Medulla oblongata (tissue), 1 donor: Measurements from ENCODE around the gene MAGOH.

Source experiments
- DNase-seq: peaks from one replicate; pipeline ENCODE4 v3.0.0-alpha.2; 2015; ENCODE audit errors: extremely low spot score

Gene MAGOH

DNA sequence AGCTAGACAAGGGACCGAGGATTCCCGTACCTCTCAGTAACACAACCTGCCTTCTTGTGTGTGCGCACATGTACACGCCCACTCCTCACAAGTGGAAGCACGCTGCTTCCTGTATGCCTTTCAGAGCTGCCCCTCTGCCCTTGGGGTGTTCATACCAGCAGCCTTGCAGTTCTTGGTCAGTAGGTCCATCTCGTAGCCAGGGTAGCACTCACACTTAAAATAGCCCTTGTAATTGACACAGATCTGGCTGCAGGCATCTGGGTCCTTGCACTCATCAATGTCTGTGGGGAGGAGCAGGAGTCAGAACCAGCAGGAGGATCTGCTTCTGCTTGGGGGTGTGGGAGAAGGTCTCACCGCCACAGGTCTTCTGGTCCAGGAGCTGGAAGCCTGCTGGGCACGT is 32.6 kb upstream of the MAGOH start:
- no peak for DNase-seq

DNA sequence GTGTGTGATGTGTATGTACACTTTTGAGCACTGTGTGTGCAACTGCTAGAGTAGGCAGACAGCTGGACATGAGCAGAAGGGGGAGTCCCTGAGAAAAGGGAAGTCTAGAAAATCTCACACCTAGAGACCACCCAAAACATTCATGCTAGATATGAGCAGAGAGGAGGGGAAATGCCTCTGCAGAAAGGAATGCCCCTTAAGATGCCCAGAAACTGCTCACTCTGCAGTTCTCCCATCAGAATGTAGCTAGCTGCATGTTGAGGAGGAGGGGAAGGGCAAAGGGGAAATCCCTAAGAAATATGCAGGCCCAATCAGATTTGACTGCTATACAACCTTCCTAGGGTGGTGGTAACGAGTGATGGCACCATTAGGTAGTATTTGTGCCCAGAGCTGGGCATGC is 31.8 kb upstream of the MAGOH start:
- no peak for DNase-seq

DNA sequence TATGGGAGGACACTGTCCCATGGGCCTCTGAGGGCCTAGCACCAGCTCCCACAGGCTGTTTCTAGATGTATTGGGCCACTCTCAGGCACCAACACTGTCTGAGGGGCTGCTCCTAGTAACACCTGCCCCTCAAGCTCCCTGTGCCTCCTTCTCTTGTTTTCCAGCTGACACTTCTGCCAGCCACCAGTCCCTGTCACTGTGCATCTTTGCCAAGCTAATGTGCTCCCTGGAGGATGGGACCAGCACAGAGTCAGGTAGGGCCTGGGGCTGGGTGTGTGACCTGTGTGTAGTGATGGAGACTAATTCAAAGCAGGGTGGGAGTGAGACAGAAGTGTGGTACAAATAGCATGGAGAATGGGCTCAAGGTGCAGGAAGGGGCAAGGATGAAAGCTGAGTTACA is 29.4 kb upstream of the MAGOH start:
- DNase-seq = no peak

DNA sequence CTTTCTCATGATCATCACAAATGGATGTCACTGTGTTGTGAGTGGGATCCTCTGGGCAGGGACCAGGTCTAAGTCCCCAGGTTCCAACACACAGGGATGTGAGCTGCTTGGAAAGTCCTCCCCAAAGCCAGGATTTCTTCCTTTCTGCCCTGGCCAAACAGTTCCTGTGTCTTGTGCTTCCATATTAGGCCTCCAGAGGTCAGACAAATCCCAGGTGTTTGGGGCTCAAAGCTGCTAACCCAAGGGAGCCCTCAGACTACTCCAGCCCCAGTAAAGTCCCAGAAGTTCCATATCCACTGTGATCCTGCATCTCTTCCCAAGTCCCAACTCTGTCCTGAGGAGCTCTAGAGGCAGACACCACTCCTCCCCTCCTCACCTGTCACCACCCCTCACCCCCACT is 27.7 kb upstream of the MAGOH start:
- DNase-seq = no peak

DNA sequence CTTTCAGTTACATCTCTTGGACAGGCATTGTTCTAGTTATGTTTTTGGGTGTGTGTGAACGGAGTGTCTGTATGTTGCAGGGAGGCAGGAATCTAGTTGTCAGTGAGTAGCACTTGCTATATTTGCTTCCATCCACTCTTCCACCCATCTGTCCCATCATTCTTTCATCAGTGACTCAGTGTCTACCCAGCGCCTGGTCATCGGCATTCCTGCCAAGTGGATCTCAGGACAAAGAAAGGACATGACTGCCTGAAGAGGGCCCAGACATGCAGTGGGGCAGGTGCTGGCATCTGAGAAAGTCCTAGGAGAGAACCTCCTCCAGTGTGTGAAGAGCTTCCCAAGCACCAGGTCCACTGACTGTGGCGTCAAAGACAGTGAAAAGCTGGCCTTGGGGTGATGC is 27.3 kb upstream of the MAGOH start:
- DNase-seq = no peak

DNA sequence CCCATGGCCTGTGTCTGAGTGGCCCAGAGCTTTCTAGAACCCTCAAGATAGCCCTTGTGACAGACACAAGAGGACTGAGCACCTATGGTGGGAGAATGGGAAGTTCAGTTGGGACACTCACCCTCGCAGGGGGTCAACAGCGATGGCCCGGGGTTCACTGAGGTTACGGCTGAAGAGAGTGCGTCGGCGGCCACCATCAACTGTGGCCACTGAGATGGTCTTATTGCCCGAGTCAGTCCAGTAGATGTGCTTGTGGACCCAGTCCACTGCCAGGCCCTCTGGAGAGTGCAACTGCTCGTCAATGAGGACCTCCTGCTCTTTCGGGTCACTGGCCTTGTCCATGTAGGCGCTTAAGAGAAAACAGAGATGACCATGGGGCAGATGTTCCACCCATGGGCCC is 25.7 kb upstream of the MAGOH start:
- no peak for DNase-seq

DNA sequence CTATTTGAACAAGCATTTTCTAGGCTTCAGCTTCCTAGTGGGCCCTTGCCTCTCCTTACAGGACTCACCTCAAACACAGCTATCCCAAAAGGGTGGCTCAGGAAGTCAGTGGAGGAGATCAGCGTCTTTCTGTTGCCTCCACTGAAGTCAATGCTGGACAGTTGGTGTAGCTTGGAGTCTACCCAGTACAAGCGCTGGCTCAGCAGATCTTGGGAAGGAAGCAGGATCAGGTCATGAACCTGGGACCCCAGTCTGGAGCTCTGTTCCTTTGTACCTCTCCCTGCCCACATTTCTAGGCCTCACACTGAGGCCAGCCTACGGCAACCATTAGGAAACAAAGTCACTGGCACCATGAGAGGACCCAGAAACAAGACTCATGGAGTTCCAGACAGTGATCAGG is 23.7 kb upstream of the MAGOH start:
- DNase-seq = no peak

DNA sequence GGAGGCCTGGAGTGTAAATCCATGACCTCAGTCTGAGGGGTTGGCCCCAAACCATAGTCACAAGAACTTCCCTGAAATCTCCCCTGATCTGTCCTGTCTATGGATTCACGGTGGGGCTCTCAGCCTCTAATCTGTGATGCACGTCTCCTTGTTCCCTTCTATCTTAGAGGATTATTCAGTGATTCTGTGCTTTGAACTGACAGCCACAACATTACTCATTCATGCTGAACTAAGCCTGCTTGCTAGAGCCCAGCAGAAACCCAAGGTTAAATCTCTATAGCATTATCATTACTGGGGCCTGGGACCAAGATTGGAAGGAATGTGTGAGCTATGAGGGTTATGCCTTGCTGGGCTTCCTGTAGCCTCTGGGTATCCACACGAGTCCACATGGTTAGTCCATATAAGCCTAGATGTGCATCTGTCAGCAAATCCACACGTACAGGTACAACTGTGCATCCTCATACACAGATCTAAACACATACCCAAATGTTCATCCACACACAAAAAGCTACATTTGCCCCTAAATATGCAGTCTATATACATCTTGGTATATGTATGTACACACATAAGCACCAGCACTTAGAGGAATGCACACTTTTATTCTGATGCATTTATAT is 22.4 kb upstream of the MAGOH start:
- no peak for DNase-seq

DNA sequence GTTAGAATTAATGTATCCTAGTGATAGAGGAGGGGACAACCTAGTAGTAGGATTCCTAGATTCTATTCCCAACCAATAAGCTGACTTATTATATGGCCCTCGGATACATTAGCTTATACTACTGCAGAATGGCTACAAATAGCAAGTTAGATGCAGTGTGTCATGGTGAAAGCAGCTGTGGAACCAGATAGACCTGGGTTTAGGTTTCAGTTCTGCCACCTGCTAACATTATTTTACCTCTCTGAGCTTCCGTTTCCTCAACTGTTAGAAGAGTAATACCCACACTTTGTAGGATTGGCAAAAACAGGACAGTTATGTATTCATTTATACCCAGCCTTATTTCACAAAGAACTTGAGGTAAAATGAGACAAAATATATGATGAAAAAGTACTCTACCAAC is 21.6 kb upstream of the MAGOH start:
- no peak for DNase-seq

DNA sequence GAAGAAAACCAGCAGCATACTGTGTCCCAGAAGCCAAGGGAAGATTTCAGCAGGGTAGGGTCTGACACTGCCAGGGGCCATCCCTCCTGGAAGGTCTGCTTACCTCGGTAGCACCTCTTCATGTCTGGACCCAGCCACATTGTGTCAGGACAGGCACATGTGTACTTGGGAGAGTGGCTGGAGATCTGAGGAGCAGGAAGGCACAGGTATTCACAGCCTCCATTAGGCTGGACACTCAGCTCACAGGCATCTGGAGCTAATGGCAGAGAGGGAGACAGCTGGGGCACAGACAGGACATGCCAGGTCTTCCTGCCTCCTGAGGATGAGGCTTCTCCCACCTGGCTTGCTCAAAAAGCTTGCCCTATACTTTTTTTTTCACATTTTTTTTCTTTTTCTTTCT is 19.9 kb upstream of the MAGOH start:
- no peak for DNase-seq

DNA sequence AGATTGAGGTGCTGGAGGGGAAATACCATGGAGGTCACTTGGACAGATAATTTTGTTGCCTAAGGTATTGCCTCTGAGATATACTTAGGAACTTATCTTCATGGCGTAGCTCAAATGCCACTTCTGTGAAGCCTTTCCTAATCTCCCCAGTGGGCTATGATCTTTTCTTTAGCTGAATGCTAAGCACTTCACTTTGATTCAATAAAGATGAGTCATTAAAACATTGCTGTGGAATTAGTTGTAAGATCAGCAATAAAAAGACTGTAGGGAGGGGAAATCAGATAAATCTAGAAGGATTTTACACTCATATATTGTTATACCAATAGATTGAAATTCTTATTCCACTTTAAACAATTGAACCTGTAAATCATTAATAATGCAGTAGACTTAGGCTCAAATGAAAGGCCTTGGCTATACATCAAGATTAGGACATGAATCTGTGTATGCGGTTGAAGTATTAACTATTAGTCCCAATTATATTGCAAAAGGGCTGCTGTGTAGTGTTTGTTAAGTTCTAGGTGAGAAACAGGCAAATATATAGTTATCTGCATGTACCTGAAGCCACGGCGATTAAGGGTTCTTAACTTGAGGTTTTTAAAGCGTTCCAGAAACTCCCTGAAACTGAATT is 19.2 kb upstream of the MAGOH start:
- no peak for DNase-seq

DNA sequence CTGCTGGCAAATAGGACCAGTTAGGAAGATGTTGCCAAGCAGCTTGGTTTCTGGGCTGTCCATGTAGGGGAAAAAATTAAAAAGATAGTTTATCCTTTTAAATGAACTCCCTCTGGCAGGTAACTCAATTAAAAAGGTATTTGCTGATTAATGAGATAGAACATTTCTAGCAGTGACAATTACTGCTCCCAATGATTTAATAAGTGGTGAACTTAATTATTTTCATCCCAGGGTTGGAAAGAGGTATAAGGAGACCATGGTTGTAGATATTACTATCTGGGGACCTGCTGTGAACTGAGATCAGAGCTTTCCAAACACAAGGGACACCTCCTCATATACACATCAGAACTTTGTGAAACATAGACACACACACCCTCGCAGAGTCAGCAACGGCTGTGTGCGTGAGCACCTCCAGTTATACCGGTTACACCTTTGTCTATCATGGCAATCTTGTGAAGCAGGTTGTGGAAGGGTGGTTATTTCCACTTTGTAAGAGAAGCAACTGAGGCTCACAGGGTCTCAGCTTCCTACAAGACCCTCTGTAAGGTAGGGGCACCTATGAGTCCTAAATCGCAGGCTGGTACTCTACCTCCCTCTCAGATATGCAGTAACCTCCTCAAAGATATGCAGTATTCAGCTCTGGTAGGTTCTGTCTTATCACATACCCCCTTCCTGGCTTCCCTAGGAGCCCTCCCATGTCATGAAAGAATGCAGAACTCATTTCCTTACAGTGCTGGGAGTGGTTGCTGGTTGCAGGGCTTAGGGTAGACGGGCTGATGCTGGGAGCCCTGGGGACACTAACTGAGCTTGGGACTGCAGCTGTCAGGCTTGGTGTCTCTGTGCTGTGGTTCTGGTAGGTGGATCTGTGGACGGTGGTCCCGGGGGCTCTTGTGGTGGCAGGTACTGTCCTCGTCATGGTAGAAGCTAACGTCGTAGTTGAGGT is 18.5 kb upstream of the MAGOH start:
- no peak for DNase-seq

DNA sequence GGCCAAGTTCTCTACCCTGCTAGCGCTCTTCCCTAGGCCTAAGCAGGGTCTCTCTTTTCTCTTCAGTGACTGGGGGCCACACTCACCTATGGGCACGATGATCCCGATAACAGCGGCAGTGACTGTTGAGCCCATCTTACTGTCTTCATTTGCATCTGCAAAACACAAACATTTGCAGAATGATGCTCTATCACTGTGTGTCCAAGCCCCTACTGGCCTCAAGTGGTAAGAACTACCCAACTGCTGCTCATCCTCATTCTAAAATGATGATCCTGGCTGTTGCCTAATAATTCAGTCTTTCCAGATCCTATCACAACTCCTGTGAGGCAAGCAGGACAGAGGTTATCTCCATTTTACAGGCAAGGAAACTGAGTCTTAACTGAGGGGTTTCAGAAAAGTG is 16.7 kb upstream of the MAGOH start:
- no peak for DNase-seq

DNA sequence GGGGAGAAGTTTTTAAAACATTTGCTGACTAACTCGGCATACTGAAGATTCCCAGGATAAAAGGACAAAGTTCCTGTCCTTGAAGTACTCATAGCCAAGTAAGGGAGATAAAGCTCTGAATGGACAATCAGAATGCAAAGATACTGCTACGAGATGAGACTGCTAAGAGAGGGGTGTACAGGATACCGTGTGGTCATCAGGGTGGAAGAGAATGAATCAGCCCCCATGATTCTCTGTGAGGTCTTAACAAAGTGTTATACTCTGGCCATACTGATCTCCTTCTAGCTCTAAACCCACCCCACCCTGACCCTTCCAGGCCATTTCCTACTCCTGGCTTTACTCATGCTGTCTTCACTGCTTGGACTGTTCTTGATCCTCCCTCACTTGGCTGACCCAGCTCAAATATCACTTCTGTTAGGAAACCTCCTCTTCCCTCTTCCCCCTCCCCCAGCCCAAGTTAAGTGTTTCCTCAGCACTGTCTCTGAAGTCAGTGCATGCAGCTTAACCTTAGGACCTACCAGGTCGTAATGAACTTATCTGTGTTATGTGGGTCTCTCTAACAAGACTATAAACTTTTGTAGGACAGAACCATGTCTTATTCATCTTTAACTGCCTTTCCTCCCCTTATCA is 15.8 kb upstream of the MAGOH start:
- no peak for DNase-seq

DNA sequence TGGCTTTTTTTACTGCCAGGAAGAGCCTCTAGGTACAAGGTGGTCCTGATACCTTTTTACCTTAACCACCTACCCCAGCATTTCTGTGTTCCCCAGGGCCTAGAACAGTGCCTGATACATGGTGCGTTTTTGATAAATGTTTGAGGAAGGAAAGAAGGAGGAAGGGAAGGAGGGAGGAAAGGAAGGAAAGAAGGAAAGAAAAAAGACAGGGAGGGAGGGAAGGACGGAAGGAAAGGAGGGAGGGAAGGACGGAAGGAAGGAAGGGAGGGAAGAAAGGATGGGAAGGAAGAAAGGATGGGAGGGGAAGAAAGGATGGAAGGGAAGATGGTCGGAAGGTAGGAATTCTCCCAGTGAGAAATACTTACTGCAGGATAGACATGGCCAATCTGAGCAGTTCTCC is 12.0 kb upstream of the MAGOH start:
- DNase-seq = no peak

DNA sequence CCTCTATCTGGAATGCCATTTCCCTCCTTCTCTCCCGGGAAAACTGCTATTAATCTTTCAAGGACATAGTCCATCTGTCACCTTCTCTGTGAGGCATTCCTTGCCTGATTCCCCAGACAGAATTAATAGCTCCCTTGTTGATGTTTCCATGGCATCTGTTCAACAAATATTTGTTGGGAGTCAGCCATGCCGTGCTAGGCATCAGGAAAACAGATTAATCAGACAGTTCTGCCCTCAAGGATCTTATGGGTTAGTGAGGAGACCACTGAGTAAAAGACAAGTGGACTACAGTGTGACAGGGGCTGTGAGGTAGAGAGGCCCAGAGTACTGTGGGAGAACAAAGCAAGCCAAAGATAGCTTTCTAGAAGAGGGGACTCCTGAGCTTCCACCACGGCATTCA is 11.4 kb upstream of the MAGOH start:
- DNase-seq = no peak

DNA sequence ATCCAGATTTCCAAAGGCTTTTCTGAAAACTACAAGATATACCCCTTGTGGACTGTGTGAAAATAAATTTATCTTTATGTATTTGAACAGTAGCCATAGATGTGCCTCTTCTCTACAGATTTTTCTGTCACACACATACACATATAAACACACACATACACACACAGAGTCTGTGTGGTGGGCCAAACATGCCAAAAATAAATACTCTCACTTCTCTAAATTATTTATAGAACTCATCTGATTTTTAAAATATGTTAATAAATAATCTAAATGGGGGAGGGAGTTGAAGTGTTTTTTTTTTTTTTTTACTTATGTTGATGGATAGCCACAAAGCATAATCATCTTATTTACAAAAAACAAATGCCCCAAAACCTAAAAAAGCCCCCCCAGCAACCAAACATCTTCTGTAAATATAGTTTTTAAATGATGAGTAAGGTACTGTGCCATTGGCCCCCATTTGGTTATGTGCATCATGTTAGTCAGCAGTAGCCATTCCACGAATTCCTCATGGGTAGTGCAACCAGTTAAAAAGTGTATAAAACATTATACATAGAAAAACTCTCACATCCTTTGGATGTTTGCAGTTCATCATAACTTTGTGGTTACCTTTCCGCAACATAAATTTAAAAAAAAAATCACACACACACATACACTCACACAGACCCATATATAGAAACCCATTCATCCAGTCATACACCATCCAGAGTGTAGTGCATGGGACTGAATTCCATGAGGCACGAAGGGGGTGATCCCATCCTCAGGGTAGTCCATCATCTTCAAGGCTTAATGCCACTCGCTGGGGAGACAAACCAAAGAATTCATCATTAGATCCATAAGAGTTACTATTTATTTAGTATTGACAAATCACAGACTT is 8.2 kb upstream of the MAGOH start:
- no peak for DNase-seq

DNA sequence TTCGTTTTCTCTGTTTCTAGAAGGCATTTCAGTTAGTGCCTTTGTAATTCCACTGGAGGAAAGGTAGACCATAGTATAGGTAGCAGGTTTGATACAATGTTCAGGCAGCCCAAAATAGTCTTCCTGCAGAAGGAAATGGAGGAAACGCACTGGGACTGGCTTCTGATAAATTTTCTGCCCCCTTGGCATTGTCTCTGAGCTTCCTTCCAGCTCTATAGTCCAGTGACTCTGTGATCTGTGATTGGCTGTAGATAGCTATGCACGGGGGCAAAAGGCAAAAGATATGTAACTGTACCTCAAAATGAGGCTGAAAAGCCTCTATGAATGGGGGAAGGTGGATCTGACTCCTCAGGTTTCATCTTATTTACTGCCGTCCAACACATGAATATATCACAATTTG is 5.8 kb upstream of the MAGOH start:
- no peak for DNase-seq

DNA sequence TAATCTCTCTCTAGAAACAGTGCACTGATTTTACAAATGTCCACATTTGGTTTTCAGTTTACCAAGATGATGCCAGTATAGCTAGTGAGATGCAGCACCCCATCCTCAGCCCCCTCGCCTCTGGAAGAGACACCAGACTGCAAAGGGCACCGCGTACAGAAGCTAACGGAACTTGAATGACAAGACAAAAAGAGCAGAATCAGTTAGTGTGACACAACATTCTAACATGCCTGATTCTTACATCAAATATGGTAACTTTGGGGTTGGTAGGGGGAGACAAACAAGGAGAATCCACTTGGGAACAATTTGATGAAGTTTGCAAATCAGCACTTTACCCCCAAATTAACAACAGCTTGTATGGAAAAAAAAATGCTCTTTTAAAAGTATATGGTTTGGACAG is 4.1 kb upstream of the MAGOH start:
- no peak for DNase-seq

DNA sequence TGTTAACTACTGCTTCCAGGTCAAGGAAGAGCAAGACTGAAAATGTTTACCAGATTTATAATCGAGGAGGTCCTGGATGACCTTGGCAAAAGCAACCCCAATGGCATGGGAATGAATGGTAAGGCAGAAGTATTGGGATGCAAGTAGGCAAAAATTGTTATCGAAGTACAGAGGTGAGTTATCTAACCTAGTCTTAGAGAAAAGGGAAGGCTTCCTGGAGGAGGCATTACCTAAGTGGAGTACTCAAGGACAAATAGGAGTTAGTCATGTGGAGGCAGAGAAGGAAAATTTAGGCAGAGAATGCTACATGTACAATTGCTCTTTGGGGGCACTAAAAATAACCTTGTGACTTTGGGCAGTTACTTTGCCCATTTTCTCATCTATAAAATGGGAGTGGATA is 3.5 kb upstream of the MAGOH start:
- no peak for DNase-seq

DNA sequence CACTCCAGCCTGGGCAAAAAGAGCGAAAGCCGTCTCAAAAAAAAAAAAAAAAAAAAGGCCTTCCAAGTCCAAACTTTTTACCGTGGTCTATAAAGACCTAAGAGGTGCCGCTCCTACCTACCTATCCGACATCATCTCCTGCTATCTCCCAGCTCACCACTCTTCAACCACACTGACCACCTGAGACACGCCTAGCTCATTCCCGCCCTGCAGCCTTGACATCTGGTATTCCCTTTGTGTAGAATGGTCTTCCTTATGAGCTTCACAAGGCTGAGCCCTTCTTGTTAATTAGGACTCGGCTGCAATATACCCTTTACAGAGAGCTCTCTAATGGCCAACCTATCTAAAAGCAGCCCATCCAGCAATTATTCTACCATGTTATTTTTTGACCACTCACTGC is 680 bp downstream of the MAGOH start:
- DNase-seq = no peak

DNA sequence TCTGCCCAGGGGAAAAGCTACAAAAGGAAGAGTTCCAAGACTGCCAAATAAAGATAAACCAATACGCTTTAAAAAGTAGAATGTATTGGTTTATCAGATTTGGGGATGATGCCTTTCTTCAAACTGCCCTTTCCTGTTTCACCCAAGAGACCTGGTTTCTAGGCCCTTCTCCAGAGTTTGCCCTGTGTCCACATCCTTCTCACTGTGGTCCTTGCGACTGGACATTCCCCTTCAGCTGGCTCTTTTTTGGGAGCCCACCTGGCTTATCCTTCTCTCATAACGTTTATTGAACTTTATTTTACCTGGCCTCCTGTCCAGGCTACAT is 17.4 kb downstream of the MAGOH start:
- DNase-seq = no peak
